Right atrium auricular region (tissue), 2 donors: ENCODE measurements around the gene PNPLA5. TPM values are rescaled to one million over a fixed set of nuclear protein-coding genes. Genes with fewer than 3 reads are reported as not detected.

ENCODE experiments used
- DNase-seq: peaks from one replicate; pipeline ENCODE4 v3.0.0-alpha.2; 2019; ENCODE audit warnings: low spot score
- H3K27ac ChIP-seq, 2 donors: fragments of 200-600 bp; sonication (generic); 1 replicate in 1 of 2; 2 replicates in 1 of 2; pipeline ENCODE4 v1.5.1; 2016 to 2019
- H3K27me3 ChIP-seq, 2 donors: fragments of 200-600 bp; sonication (generic); one replicate each; pipeline versions ENCODE4 v1.5.1 to v1.6.0; 2017 to 2019
- H3K36me3 ChIP-seq: fragments of 200-600 bp; sonication (generic); one replicate; pipeline ENCODE4 v1.5.1; 2016
- H3K4me1 ChIP-seq, 2 donors: fragments of 200-600 bp; sonication (generic); one replicate each; pipeline versions ENCODE4 v1.5.1 to v1.6.0; 2017 to 2019
- H3K4me3 ChIP-seq, 2 donors: fragments of 200-600 bp; sonication (generic); 1 replicate in 1 of 2; 2 replicates in 1 of 2; pipeline ENCODE4 v1.5.1; 2017 to 2019; ENCODE audit warnings: mild to moderate bottlenecking in 1 of 2, moderate library complexity in 1 of 2
- H3K9me3 ChIP-seq, 2 donors: fragments of 200-600 bp; sonication (generic); one replicate each; pipeline ENCODE4 v1.5.1; 2019
- CTCF ChIP-seq, 2 donors: fragments of 200-600 bp; sonication (generic); IDR thresholded peaks; one replicate each; pipeline ENCODE4 v1.5.1; 2019; ENCODE audit warnings: antibody characterized with exemption in 2 of 2
- total RNA-seq, 2 donors: library from RNA; depleted of rRNA; stranded (reverse); fragments of >200 nt; gene quantifications; one replicate each; pipeline ENCODE4 v1.1.0, GENCODE V29; 2016

Gene PNPLA5
- total RNA-seq, 2 donors from 2014 or later = not detected

- TF ChIP-seq CTCF (IDR thresholded peaks at IDR 0.05) = no peak
- H3K36me3 ChIP-seq = no peaks in the 10 kb centered on the region
Observed at GRCh38 chr22:43855431-43855830, 36.4 kb downstream of the PNPLA5 start.

DNA sequence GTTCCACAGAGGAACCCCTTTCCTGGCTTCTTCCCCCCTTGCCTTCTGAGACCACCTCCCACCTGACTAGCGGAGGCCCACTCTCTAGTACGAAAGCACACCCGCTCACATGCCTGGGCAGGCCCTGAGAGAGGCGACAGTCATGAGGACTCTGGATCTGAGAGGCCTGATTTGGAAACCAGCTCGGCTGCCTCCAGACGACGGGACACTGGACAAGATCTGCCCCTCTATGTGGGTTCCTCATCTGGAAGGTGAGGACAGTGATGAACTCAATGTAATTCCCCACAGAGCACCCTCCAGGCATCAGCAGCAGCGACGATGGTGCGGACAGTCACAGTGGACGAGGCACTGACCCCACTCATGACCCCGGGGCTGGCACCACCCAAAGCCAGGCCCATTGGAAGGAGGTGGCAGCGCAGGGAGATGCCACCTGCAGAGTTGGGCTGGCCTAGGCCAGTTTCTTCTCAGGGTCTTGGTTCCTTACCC lies 37.0 kb downstream of the PNPLA5 start:
- no peaks in the 10 kb centered on the region for H3K4me1 ChIP-seq
- DNase-seq = no peak
- no peaks in the 10 kb centered on the region for H3K27me3 ChIP-seq
- H3K4me3 ChIP-seq = no peak overlapping the region
- no peak overlapping the region for H3K27ac ChIP-seq
- no peaks in the 10 kb centered on the region for H3K36me3 ChIP-seq
- H3K9me3 ChIP-seq = peaks cover 0 to 14% of the 10 kb centered on the region in 2 donors
- TF ChIP-seq CTCF (IDR thresholded peaks at IDR 0.05) = no peak

More at GRCh38 chr22:43855431-43855830, 36.4 kb downstream of the PNPLA5 start:
- Histone ChIP-seq H3K9me3 (peaks cover 0 to 14% of the 10 kb centered on the region in 2 donors), H3K27ac (no peak overlapping the region), H3K27me3 (no peaks in the 10 kb centered on the region), H3K4me1 (no peaks in the 10 kb centered on the region), H3K4me3 (no peak overlapping the region)
- DNase-seq = no peak

GRCh38 chr22:43854121-43854785 lies 37.6 kb downstream of the PNPLA5 start:
- Histone ChIP-seq H3K27ac (no peak overlapping the region), H3K4me3 (no peak overlapping the region), H3K27me3 (no peaks in the 10 kb centered on the region), H3K36me3 (no peaks in the 10 kb centered on the region), H3K9me3 (peaks cover 0 to 14% of the 10 kb centered on the region in 2 donors), H3K4me1 (no peaks in the 10 kb centered on the region)
- TF ChIP-seq CTCF (IDR thresholded peaks at IDR 0.05) = no peak
- DNase-seq = no peak

GRCh38 chr22:43853328-43853931 lies 38.4 kb downstream of the PNPLA5 start:
- Histone ChIP-seq H3K36me3 (no peaks in the 10 kb centered on the region), H3K4me3 (no peak overlapping the region), H3K4me1 (no peaks in the 10 kb centered on the region), H3K27me3 (no peaks in the 10 kb centered on the region), H3K9me3 (peaks cover 0 to 14% of the 10 kb centered on the region in 2 donors), H3K27ac (no peak overlapping the region)
- no peak for TF ChIP-seq CTCF (IDR thresholded peaks at IDR 0.05)
- DNase-seq = no peak

- peaks cover 0 to 14% of the 10 kb centered on the region in 2 donors for H3K9me3 ChIP-seq
- no peaks in the 10 kb centered on the region for H3K27me3 ChIP-seq
- no peak for TF ChIP-seq CTCF (IDR thresholded peaks at IDR 0.05)
- H3K4me3 ChIP-seq = no peak overlapping the region
- no peaks in the 10 kb centered on the region for H3K4me1 ChIP-seq
- no peaks in the 10 kb centered on the region for H3K36me3 ChIP-seq
- no peak overlapping the region for H3K27ac ChIP-seq
- no peak for DNase-seq
Observed at GRCh38 chr22:43852573-43853327, 39.1 kb downstream of the PNPLA5 start.
